CD14-positive monocyte (primary cell): Measurements from ENCODE around the gene AMOTL1. TPM values are rescaled to one million over a fixed set of nuclear protein-coding genes. Genes with fewer than 3 reads are reported as not detected.

Experiments
- DNase-seq, 3 donors: peaks; one replicate each; pipeline ENCODE4 v3.0.0-alpha.2; 2011 to 2022
- H2AFZ ChIP-seq: 2 replicates; pipeline ENCODE4 v1.6.0; 2012; ENCODE audit warnings: mild to moderate bottlenecking, low read depth, low read length, inconsistent platforms; ENCODE audit not compliant: insufficient read depth, poor library complexity, severe bottlenecking
- H3K27ac ChIP-seq, 2 donors: 1 replicate in 1 of 2; 2 replicates in 1 of 2; pipeline ENCODE4 v1.5.1; 2012 to 2013; ENCODE audit warnings: low read length in 2 of 2, control low read depth in 1 of 2, inconsistent platforms in 1 of 2, low read depth in 1 of 2, mild to moderate bottlenecking in 1 of 2
- H3K27me3 ChIP-seq, 2 donors: one replicate each; pipeline versions ENCODE4 v1.6.0 to v1.6.1; 2011 to 2013; ENCODE audit warnings: low read length in 2 of 2; ENCODE audit not compliant: control insufficient read depth in 2 of 2, insufficient read depth in 2 of 2
- H3K36me3 ChIP-seq, 2 donors: replicated peaks in 1 of 2; 1 replicate in 1 of 2; 2 replicates in 1 of 2; pipeline versions ENCODE4 v1.5.1 to v1.6.1; 2012 to 2013; ENCODE audit warnings: low read length in 2 of 2, control low read depth in 1 of 2, inconsistent platforms in 1 of 2, mild to moderate bottlenecking in 1 of 2; ENCODE audit not compliant: insufficient read depth in 2 of 2, control insufficient read depth in 1 of 2
- H3K4me1 ChIP-seq, 2 donors: 1 replicate in 1 of 2; 2 replicates in 1 of 2; pipeline versions ENCODE4 v1.5.1 to v1.6.1; 2012 to 2013; ENCODE audit warnings: low read length in 2 of 2, control low read depth in 1 of 2, inconsistent platforms in 1 of 2, mild to moderate bottlenecking in 1 of 2, moderate library complexity in 1 of 2; ENCODE audit not compliant: insufficient read depth in 2 of 2, control insufficient read depth in 1 of 2
- H3K4me2 ChIP-seq: replicated peaks from 2 replicates; pipeline ENCODE3; 2012; ENCODE audit warnings: low read length, moderate library complexity, mild to moderate bottlenecking; ENCODE audit not compliant: poor library complexity, severe bottlenecking; ENCODE audit errors: extremely low read depth
- H3K4me3 ChIP-seq, 3 experiments: fragments of 200-600 bp in 1 of 3; sonication (generic) in 1 of 3; replicated peaks in 1 of 3; 1 replicate in 2 of 3; 2 replicates in 1 of 3; pipeline ENCODE4 v1.5.1; 2011 to 2013; ENCODE audit warnings: low read length in 3 of 3, mild to moderate bottlenecking in 3 of 3, control low read depth in 2 of 3, low read depth in 2 of 3, inconsistent platforms in 1 of 3, moderate library complexity in 1 of 3
- H3K79me2 ChIP-seq: 2 replicates; pipeline ENCODE4 v1.6.0; 2012; ENCODE audit warnings: mild to moderate bottlenecking, control low read depth, inconsistent platforms, low read length, moderate library complexity; ENCODE audit not compliant: insufficient read depth
- H3K9ac ChIP-seq: 2 replicates; pipeline ENCODE4 v1.6.0; 2017; ENCODE audit warnings: low read length, mild to moderate bottlenecking; ENCODE audit not compliant: insufficient read depth, poor library complexity, severe bottlenecking
- H3K9me3 ChIP-seq, 2 donors: replicated peaks in 1 of 2; 1 replicate in 1 of 2; 2 replicates in 1 of 2; pipeline versions ENCODE4 v1.5.1 to v1.6.1; 2012 to 2013; ENCODE audit warnings: low read length in 2 of 2, control low read depth in 1 of 2; ENCODE audit not compliant: control insufficient read depth in 1 of 2, insufficient read depth in 1 of 2
- H4K20me1 ChIP-seq: 2 replicates; pipeline ENCODE4 v1.6.0; 2012; ENCODE audit warnings: mild to moderate bottlenecking, low read length, control low read depth, moderate library complexity; ENCODE audit not compliant: insufficient read depth
- H3K27ac Mint-ChIP-seq, 7 donors: one replicate each; pipeline ENCODE4 v1.8.0; 2020; ENCODE audit warnings: mild to moderate bottlenecking in 7 of 7, mixed read lengths in 7 of 7, moderate library complexity in 6 of 7, inconsistent platforms in 2 of 7
- H3K27me3 Mint-ChIP-seq, 3 donors: one replicate each; pipeline ENCODE4 v1.8.0; 2021 to 2022; ENCODE audit warnings: low read depth in 3 of 3, mild to moderate bottlenecking in 3 of 3, mixed read lengths in 3 of 3, moderate library complexity in 3 of 3, inconsistent platforms in 1 of 3
- H3K36me3 Mint-ChIP-seq, 2 donors: one replicate each; pipeline ENCODE4 v1.8.0; 2020; ENCODE audit warnings: mixed read lengths in 2 of 2, inconsistent platforms in 1 of 2, mild to moderate bottlenecking in 1 of 2
- H3K4me1 Mint-ChIP-seq: one replicate; pipeline ENCODE4 v1.8.0; 2020; ENCODE audit warnings: mild to moderate bottlenecking, mixed read lengths
- H3K4me3 Mint-ChIP-seq, 2 donors: one replicate each; pipeline ENCODE4 v1.8.0; 2020; ENCODE audit warnings: mild to moderate bottlenecking in 2 of 2, mixed read lengths in 2 of 2, moderate library complexity in 1 of 2
- H3K9me3 Mint-ChIP-seq, 7 donors: one replicate each; pipeline ENCODE4 v1.8.0; 2020 to 2022; ENCODE audit warnings: mixed read lengths in 7 of 7, mild to moderate bottlenecking in 6 of 7, moderate library complexity in 6 of 7, inconsistent platforms in 2 of 7
- CTCF ChIP-seq: fragments of 200-600 bp; IDR thresholded peaks from one replicate; pipeline ENCODE4 v1.8.0; 2022; ENCODE audit warnings: antibody characterized with exemption, mild to moderate bottlenecking
- WGBS: methylation state at CpG from one replicate; pipeline ENCODE4 v1.1.5; 2013; ENCODE audit warnings: missing lambda C conversion rate; ENCODE audit not compliant: insufficient coverage; 5-methylcytosine and 5-hydroxymethylcytosine counted together
- intact Hi-C, 2 donors: fragments of 100-400 bp; cut with micrococcal nuclease; formaldehyde crosslinking; loops; one replicate each; pipeline versions ENCODE4 v1.15.0 to v1.15.1; 2023
- polyA plus RNA-seq, 3 donors: library from polyadenylated mRNA; depleted of rRNA in 1 of 3; unstranded in 2 of 3; stranded (reverse) in 1 of 3; fragments of 300-500 nt in 2 of 3; fragments of >200 nt in 1 of 3; fragmentation: Illumina TruSeq in 2 of 3; gene quantifications; 1 replicate in 2 of 3; 2 replicates in 1 of 3; pipeline ENCODE4 v1.2.3, GENCODE V29; 2012 to 2021

AMOTL1 gene
- polyA plus RNA-seq, 3 donors = 0.41 to 0.66 (median 0.46) TPM

- H3K27ac ChIP-seq = no peak overlapping the region
- no peak overlapping the region for H3K4me3 Mint-ChIP-seq
- no peaks in the 10 kb centered on the region for H4K20me1 ChIP-seq
- H3K27ac Mint-ChIP-seq = no peak overlapping the region
- H3K27me3 Mint-ChIP-seq = no peaks in the 10 kb centered on the region
- peaks cover 0 to 10% of the 10 kb centered on the region in 2 donors for H3K36me3 ChIP-seq
- no CpG with 5 or more reads among the region's 2 CpGs for WGBS
- H3K9me3 ChIP-seq = no peaks in the 10 kb centered on the region
- H3K4me2 ChIP-seq = no peak overlapping the region
- H3K79me2 ChIP-seq = no peaks in the 10 kb centered on the region
- no peaks in the 10 kb centered on the region for H3K9me3 Mint-ChIP-seq
- no peak overlapping the region for H3K9ac ChIP-seq
- H3K27me3 ChIP-seq = no peaks in the 10 kb centered on the region
- no peaks in the 10 kb centered on the region for H3K4me1 ChIP-seq
- intact Hi-C loops = no loop called here
- H2AFZ ChIP-seq = no peak overlapping the region
- no peaks in the 10 kb centered on the region for H3K4me1 Mint-ChIP-seq
- no peak for DNase-seq
- no peak overlapping the region for H3K4me3 ChIP-seq
- TF ChIP-seq CTCF = no peak
- peaks cover 13 to 16% of the 10 kb centered on the region in 2 donors for H3K36me3 Mint-ChIP-seq
Measured at GRCh38 chr11:94838027-94838731, 70.0 kb downstream of the AMOTL1 start.

- no CpG with 5 or more reads among the region's 4 CpGs for WGBS
- intact Hi-C loops = no loop called here
Measured at GRCh38 chr11:94840209-94840608, 72.1 kb downstream of the AMOTL1 start.

More at GRCh38 chr11:94840209-94840608, 72.1 kb downstream of the AMOTL1 start:
- Histone ChIP-seq H4K20me1 (no peaks in the 10 kb centered on the region), H3K27ac (no peak overlapping the region), H3K4me1 (no peaks in the 10 kb centered on the region), H3K4me2 (no peak overlapping the region), H3K36me3 (peaks cover 0 to 10% of the 10 kb centered on the region in 2 donors), H3K79me2 (no peaks in the 10 kb centered on the region), H3K27me3 (no peaks in the 10 kb centered on the region), H3K9me3 (no peaks in the 10 kb centered on the region), H3K9ac (no peak overlapping the region), H3K4me3 (no peak overlapping the region), H2AFZ (no peak overlapping the region)
- no peak overlapping the region for H3K27ac Mint-ChIP-seq
- H3K4me1 Mint-ChIP-seq = no peaks in the 10 kb centered on the region
- H3K9me3 Mint-ChIP-seq = no peaks in the 10 kb centered on the region
- no peak for DNase-seq
- peaks cover 8 to 10% of the 10 kb centered on the region in 2 donors for H3K36me3 Mint-ChIP-seq
- no peaks in the 10 kb centered on the region for H3K27me3 Mint-ChIP-seq
- TF ChIP-seq CTCF = no peak
- H3K4me3 Mint-ChIP-seq = no peak overlapping the region
